Endothelial cell of umbilical vein (primary cell): ENCODE data around the gene RBM45. TPM values are rescaled to one million over a fixed set of nuclear protein-coding genes. Genes with fewer than 3 reads are reported as not detected.

Source experiments
- BruUV-seq: library from RNA; stranded (reverse); fragments of 400-500 nt; replicated peaks from 2 replicates; lab custom pipeline; 2021; lab: Mats Ljungman, UMichigan
- CTCF ChIA-PET: fragments of 300-600, 350-600 bp; sonication (Branson Sonifier 250); formaldehyde crosslinking; loops from one replicate; lab custom pipeline; 2021; ENCODE audit warnings: antibody characterized with exemption, inconsistent platforms; lab: Charles Lee
- POLR2A ChIA-PET: fragments of 300-600, 350-600 bp; sonication (Branson Sonifier 250); formaldehyde crosslinking; loops from one replicate; lab custom pipeline; 2021; ENCODE audit warnings: antibody characterized with exemption, inconsistent platforms; lab: Charles Lee
- DNase-seq: peaks from one replicate; pipeline ENCODE4 v3.0.0-alpha.2; 2011; ENCODE audit warnings: low read depth, low spot score
- FAIRE-seq: peaks from 2 replicates; lab custom pipeline; 2011; peaks lifted over from hg19 to GRCh38; lab: Jason Lieb, UNC
- H2AFZ ChIP-seq: 2 replicates; pipeline ENCODE4 v1.6.0; 2012; ENCODE audit warnings: low read depth, low read length, control low read depth, inconsistent platforms
- H3K27ac ChIP-seq: 2 replicates; pipeline ENCODE4 v1.5.1; 2011; ENCODE audit warnings: low read depth, mild to moderate bottlenecking, control low read depth, low read length, moderate library complexity; ENCODE audit not compliant: insufficient read depth
- H3K27me3 ChIP-seq, 2 experiments: 2 replicates each; pipeline versions ENCODE4 v1.6.0 to v1.6.1; 2011; ENCODE audit warnings: low read length in 2 of 2, mixed read lengths in 1 of 2; ENCODE audit not compliant: control insufficient read depth in 2 of 2, insufficient read depth in 2 of 2
- H3K36me3 ChIP-seq, 2 experiments: 2 replicates in 1 of 2; 3 replicates in 1 of 2; pipeline ENCODE4 v1.5.1; 2011; ENCODE audit warnings: low read length in 2 of 2, mild to moderate bottlenecking in 1 of 2, moderate library complexity in 1 of 2; ENCODE audit not compliant: control insufficient read depth in 2 of 2, insufficient read depth in 2 of 2; ENCODE audit errors: extremely low read depth in 1 of 2
- H3K4me1 ChIP-seq: 3 replicates; pipeline ENCODE4 v1.5.1; 2011; ENCODE audit warnings: mild to moderate bottlenecking, low read length; ENCODE audit not compliant: control insufficient read depth, insufficient read depth; ENCODE audit errors: extremely low read depth
- H3K4me2 ChIP-seq: 2 replicates; pipeline ENCODE4 v1.6.1; 2011; ENCODE audit warnings: low read length, control low read depth, mixed read lengths; ENCODE audit not compliant: insufficient read depth
- H3K4me3 ChIP-seq, 3 experiments: fragments of 200-600 bp in 1 of 3; sonication (generic), shearing (Covaris generic) in 1 of 3; replicated peaks in 1 of 3; 2 replicates each; pipeline ENCODE4 v1.5.1; 2011 to 2016; ENCODE audit warnings: control low read depth in 3 of 3, low read length in 3 of 3, mild to moderate bottlenecking in 2 of 3, inconsistent platforms in 1 of 3, low read depth in 1 of 3, moderate library complexity in 1 of 3; ENCODE audit not compliant: insufficient read depth in 1 of 3
- H3K79me2 ChIP-seq: 2 replicates; pipeline ENCODE4 v1.6.0; 2012; ENCODE audit warnings: low read length, inconsistent platforms; ENCODE audit not compliant: control insufficient read depth, insufficient read depth
- H3K9ac ChIP-seq: replicated peaks from 2 replicates; pipeline ENCODE3; 2011; ENCODE audit warnings: low read length, control low read depth; ENCODE audit not compliant: insufficient read depth; ENCODE audit errors: extremely low read depth
- H3K9me1 ChIP-seq: replicated peaks from 3 replicates; pipeline ENCODE4 v1.6.0; 2011; ENCODE audit warnings: mild to moderate bottlenecking, low read length; ENCODE audit not compliant: control insufficient read depth, insufficient read depth; ENCODE audit errors: extremely low read depth
- H3K9me3 ChIP-seq: replicated peaks from 2 replicates; pipeline ENCODE4 v1.5.1; 2012; ENCODE audit warnings: low read length, inconsistent platforms; ENCODE audit not compliant: control insufficient read depth, insufficient read depth
- H4K20me1 ChIP-seq: replicated peaks from 2 replicates; pipeline ENCODE3; 2011; ENCODE audit warnings: mild to moderate bottlenecking, low read length; ENCODE audit not compliant: control insufficient read depth, insufficient read depth; ENCODE audit errors: extremely low read depth
- EZH2 ChIP-seq: IDR thresholded peaks from 2 replicates; pipeline ENCODE4 v1.6.1; 2012; ENCODE audit warnings: borderline replicate concordance, low read depth, mild to moderate bottlenecking, moderate library complexity, low read length, inconsistent platforms; ENCODE audit not compliant: severe bottlenecking
- FOS ChIP-seq: IDR thresholded peaks from 2 replicates; pipeline ENCODE4 v1.6.1; 2011; ENCODE audit warnings: mild to moderate bottlenecking, low read length, moderate library complexity, borderline replicate concordance; ENCODE audit not compliant: insufficient read depth
- GATA2 ChIP-seq: IDR thresholded peaks from 2 replicates; pipeline ENCODE4 v1.7.0; 2011; ENCODE audit warnings: low read depth, mild to moderate bottlenecking, moderate library complexity, mixed read lengths, low read length; ENCODE audit not compliant: insufficient read length, insufficient read depth
- JUN ChIP-seq: IDR thresholded peaks from 2 replicates; pipeline ENCODE4 v1.6.1; 2011; ENCODE audit warnings: borderline replicate concordance, low read depth; ENCODE audit not compliant: insufficient read length, insufficient read depth
- MYC ChIP-seq: IDR thresholded peaks from one replicate; pipeline ENCODE4 v1.6.1; 2011; ENCODE audit warnings: mild to moderate bottlenecking, low read depth, low read length
- POLR2A ChIP-seq: IDR thresholded peaks from 2 replicates; pipeline ENCODE4 v1.6.1; 2012; ENCODE audit warnings: low read depth, mild to moderate bottlenecking, control low read depth, low read length
- POLR2AphosphoS5 ChIP-seq: IDR thresholded peaks from 2 replicates; pipeline ENCODE4 v1.6.1; 2012; ENCODE audit warnings: low read depth, mild to moderate bottlenecking, control low read depth, low read length, moderate library complexity; ENCODE audit not compliant: insufficient read depth
- dilution Hi-C: fragments of 300-500 bp; cut with MboI; formaldehyde crosslinking; loops from one replicate; pipeline ENCODE4 v1.15.0; 2019; ENCODE audit warnings: low sequenced_read_pairs; ENCODE audit not compliant: extremely low pct_ligation_motif_present
- intact Hi-C: fragments of 100-400 bp; cut with micrococcal nuclease; formaldehyde crosslinking; loops from one replicate; pipeline ENCODE4 v1.10.0; 2022
- polyA plus RNA-seq, 4 experiments: library from polyadenylated mRNA; depleted of rRNA in 3 of 4; stranded (reverse) in 3 of 4; unstranded in 1 of 4; fragments of >200 nt; gene quantifications; 2 replicates each; pipeline versions ENCODE4 v1.2.1 to v1.2.3, GENCODE V29; 2011 to 2012; ENCODE audit warnings: missing spikeins in 1 of 4
- total RNA-seq: library from RNA; stranded (reverse); gene quantifications from 2 replicates; pipeline ENCODE4 v1.2.3, GENCODE V29; 2021
- TF ChIP-seq, protein P1 (sequence below), 2 donors: IDR thresholded peaks; 1 replicate in 1 of 2; 2 replicates in 1 of 2; pipeline ENCODE4 v1.5.1; 2011; ENCODE audit warnings: low read length in 2 of 2, mild to moderate bottlenecking in 2 of 2, moderate library complexity in 2 of 2, control low read depth in 1 of 2, inconsistent platforms in 1 of 2, low read depth in 1 of 2; ENCODE audit not compliant: insufficient read depth in 1 of 2; ENCODE audit errors: extremely low read depth in 1 of 2
- TF ChIP-seq, protein P2 (sequence below): IDR thresholded peaks from 2 replicates; pipeline ENCODE4 v1.6.1; 2011; ENCODE audit not compliant: insufficient read depth, insufficient read length

Gene RBM45
- total and polyA plus RNA-seq, 2 donors (not counting 3 experiments of a cell fraction or from before 2014, with no cell fraction given): 6.8 to 12.4 TPM

DNA sequence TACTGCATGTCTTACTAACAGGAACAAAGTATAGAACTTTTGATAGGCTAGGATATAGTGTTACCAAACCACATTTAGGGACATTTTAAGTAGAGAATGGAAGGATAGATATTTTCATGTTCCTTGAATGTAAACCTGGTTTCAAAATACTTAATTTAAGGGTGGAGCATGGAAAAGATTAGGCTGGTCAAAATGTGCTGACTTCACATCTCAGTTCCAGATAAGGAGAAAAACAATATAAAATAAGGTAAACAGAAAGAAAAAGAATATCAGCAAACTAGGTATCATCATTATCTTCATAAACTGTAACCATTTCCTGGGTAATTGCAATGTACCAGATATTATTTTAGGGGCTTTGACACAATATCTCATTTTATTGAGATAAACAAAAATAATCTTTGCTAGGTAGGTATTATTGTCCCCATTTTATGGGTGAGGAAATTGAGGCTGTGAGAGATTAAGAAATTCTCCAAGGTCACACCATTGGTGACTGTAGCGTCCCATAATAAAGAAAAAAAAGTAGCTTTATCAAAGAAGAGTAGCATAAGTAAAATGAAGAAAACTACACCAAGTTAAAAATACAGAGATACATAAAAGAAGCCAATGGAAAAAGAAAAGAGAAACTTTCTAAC lies 43.3 kb upstream of the RBM45 start:
- ChIA-PET POLR2A (no interaction called here), CTCF (interaction anchor here (1.2 kb wide), 1 partner anchor 24 kb away, joined by 3 read pairs; no protein-coding TSS in a partner anchor)
- Histone ChIP-seq H3K9me3 (no peaks in the 10 kb centered on the region), H4K20me1 (no peaks in the 10 kb centered on the region), H2AFZ (no peak overlapping the region), H3K36me3 (no peaks in the 10 kb centered on the region), H3K27me3 (peaks cover 7 to 11% of the 10 kb centered on the region in 2 experiments), H3K4me1 (peaks cover 8% of the 10 kb centered on the region), H3K9ac (no peak overlapping the region), H3K79me2 (no peaks in the 10 kb centered on the region), H3K4me3 (no peak overlapping the region), H3K9me1 (no peaks in the 10 kb centered on the region), H3K4me2 (no peak overlapping the region), H3K27ac (no peak overlapping the region)
- TF ChIP-seq, protein P1, sequence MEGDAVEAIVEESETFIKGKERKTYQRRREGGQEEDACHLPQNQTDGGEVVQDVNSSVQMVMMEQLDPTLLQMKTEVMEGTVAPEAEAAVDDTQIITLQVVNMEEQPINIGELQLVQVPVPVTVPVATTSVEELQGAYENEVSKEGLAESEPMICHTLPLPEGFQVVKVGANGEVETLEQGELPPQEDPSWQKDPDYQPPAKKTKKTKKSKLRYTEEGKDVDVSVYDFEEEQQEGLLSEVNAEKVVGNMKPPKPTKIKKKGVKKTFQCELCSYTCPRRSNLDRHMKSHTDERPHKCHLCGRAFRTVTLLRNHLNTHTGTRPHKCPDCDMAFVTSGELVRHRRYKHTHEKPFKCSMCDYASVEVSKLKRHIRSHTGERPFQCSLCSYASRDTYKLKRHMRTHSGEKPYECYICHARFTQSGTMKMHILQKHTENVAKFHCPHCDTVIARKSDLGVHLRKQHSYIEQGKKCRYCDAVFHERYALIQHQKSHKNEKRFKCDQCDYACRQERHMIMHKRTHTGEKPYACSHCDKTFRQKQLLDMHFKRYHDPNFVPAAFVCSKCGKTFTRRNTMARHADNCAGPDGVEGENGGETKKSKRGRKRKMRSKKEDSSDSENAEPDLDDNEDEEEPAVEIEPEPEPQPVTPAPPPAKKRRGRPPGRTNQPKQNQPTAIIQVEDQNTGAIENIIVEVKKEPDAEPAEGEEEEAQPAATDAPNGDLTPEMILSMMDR (IDR thresholded peaks at IDR 0.05; ENCODE audit: extremely low read depth in 1 of 2, insufficient read depth in 1 of 2, low read depth in 1 of 2, low read length in 2 of 2): no peak
- TF ChIP-seq FOS (no peak), EZH2 (no peak), POLR2A (no peak), POLR2AphosphoS5 (no peak), JUN (no peak), MYC (no peak), GATA2 (no peak)
- TF ChIP-seq, protein P2, sequence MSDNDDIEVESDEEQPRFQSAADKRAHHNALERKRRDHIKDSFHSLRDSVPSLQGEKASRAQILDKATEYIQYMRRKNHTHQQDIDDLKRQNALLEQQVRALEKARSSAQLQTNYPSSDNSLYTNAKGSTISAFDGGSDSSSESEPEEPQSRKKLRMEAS: no peak
- dilution Hi-C loops (no loop called here), intact Hi-C loops (no loop called here)
- FAIRE-seq (no peak), DNase-seq (no peak)
- BruUV-seq: no TSS peak
